GM19099 (cell line): ENCODE data around the gene TTBK1.

Experiments
- POLR2A ChIP-seq: IDR thresholded peaks from 3 replicates; pipeline ENCODE4 v1.6.1; 2011; ENCODE audit warnings: low read depth; ENCODE audit not compliant: insufficient read length; ENCODE audit errors: extremely low read depth

Gene TTBK1

DNA sequence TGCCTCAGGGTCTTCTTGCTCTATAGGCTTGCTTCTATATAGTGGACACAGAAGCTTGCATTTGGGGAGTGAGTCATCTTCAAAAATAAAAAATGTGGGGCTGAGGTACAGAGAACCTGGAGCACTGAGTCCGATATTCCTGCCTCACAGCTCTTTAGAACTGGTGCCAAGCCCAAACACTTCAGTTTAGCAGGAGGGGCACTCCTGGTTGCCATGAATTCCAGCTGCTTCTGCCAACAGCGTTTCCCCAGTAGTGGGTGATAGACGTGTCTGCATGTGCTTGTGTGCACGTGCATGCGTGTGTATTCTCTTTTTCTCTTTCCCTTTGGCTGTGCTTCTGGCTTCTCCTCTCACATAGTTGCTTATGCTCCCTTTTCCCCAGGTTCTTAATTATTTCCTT is 25.9 kb upstream of the TTBK1 start:
- TF ChIP-seq POLR2A, result no peak

DNA sequence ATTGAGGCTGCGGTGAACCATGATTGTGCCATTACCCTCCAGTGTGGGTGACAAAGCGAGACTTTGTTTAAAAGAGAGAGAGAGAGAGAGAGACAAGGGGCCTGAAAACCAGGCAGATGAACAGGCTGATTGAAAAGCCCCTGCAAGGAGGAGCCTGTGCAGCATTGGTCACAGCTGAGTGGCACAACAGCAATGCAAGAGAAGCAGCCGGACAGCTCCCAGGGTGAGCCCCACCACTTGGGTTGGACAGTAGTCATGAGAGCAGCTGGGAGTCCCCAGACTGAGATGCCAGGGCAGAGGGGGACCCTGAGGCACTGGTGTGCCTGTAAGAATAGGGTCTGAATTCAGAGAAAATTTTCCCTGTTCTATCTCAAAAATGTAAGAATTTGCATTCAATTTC is 24.2 kb upstream of the TTBK1 start:
- TF ChIP-seq POLR2A, result no peak

DNA sequence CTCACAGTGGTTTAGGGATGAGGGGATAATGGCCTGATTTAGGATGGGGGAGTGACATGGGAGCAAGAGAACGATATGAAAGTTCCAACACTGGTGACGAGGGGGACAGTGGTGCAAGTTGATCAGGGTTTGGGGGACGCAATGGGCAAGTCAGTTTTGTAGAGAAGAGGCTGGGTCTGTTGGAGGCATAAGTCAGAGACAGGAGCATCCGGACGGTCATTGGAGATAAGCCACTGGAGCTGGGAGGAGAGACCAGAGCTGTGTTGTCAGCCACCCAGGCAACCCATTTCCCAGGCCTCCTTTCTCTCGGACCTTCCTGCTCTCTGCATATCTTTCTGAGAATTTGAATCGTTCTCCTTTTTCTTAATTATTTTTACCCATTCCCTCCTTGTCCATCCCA is 23.5 kb upstream of the TTBK1 start:
- TF ChIP-seq POLR2A, result no peak

DNA sequence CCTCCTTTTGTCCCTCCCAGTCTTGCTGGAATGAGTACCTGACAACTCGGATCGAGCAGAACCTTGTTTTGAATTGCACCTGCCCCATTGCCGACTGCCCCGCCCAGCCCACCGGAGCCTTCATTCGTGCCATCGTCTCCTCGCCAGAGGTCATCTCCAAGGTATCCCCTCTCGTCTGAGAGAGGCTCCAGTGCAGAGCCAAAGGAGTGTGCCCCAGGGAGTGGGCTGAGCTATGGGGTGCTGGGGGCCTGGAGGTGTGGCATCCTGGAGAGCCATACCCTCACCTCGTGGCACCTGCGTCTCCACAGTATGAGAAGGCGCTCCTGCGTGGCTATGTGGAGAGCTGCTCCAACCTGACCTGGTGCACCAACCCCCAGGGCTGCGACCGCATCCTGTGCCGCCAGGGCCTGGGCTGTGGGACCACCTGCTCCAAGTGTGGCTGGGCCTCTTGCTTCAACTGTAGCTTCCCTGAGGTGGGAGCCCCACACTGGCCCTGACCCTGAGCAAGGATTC is 22.8 kb upstream of the TTBK1 start:
- TF ChIP-seq POLR2A, result no peak

DNA sequence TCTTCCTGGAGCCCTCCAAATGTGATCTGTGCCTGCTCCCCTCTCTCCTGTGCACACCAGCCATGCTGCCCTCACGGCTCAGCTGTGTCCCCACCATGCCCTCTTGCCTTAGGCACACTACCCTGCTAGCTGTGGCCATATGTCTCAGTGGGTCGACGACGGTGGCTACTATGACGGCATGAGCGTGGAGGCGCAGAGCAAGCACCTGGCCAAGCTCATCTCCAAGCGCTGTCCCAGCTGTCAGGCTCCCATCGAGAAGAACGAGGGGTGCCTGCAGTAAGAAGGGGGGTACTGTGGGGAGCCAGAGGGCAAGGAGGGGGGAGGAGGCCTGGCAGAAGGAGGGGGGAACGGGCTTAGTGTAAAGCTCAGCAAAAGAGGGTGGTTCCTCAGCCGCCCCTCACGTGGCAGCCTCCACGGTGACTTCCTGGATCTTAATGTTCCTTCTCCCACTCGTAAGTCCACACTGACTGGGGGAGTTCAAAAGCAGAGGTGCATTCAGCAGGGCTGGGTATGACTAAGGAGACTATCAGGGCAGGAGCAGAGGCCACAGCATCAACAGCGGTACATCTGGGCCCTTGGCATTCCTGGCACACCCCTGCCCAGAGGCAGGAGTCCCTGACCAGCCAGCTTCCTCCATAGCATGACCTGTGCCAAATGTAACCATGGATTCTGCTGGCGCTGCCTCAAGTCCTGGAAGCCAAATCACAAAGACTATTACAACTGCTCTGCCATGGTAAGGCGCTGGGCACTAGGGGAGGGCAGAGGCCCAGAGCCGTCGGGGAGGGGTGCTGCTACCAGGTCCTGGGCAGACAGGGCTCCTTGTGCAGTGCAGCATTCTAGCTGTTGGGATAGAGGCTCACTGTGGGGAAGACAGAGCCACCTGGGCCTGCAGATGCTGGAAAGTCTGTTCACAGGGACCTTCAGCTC is 22.0 kb upstream of the TTBK1 start:
- TF ChIP-seq POLR2A, result no peak

DNA sequence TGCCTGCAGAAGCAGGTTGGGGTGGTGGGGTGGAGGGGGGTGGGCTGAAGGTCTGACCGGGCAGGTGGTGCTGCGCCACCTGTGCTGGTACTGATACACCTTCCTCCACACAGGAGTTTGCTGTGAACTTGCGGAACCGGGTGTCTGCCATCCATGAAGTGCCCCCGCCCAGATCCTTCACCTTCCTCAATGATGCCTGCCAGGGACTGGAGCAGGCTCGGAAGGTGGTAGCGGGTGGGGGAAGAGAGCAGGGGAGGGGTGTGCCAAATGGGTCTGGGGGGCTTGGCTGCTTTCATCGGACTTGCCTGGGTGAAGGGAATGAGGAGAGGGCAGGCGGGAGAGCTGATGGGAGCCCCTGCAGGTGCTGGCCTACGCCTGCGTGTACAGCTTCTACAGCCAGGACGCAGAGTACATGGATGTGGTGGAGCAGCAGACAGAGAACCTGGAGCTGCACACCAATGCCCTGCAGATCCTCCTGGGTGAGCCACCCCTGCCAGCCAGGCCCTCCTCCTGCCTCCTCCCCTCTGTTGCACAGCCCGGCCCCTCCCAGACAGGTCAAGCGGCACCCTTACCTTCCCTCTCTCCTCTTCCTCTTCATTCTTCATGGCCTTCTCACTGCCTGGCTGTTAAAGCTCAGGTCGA is 20.7 kb upstream of the TTBK1 start:
- TF ChIP-seq POLR2A, result no peak

DNA sequence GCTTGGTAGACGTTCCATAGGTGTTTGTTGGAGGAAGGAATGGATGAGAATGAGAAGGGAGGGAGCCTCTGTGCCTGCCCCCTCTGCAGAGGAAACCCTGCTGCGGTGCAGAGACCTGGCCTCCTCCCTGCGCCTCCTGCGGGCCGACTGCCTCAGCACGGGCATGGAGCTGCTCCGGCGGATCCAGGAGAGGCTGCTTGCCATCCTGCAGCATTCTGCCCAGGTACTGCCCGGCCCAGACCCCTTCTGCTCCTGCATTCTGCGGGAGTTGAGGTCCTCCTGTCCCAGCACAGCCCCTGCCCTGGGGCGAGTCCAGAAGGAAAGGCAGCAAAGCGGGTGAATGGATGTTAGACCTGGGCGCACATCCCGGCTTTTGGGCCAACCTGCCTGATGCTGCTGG is 20.1 kb upstream of the TTBK1 start:
- no peak for TF ChIP-seq POLR2A

DNA sequence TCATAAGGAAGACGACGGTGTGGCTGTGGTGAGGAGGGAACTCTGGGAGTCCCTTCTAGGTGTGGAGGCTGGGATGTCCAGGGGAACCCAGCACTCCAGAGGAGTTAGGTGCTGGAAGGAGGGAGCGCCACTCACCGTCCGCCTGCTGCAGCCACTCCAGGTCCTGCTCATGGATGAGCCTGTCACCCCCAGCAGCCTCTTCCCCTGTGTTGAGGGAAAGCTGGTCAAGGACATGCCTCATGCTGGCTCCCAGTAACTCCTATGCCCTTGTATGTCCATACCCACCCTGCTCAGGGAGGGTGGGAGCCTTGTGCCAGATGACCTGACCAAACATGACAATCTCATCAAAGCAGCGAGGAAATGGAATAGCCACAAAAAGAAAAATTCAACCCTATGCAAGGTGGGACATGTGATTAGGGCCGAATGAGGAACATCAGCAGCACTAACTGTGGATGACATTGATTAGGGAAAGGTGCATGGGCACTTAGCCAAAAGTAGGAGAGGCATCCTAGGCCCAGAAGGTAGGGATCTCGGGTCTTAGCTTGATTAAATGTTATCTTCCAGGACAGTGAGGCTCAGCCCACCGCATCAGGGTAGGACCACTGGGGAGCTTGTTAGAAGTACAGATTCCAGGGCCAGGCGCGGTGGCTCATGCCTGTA is 17.0 kb upstream of the TTBK1 start:
- TF ChIP-seq POLR2A, result no peak

DNA sequence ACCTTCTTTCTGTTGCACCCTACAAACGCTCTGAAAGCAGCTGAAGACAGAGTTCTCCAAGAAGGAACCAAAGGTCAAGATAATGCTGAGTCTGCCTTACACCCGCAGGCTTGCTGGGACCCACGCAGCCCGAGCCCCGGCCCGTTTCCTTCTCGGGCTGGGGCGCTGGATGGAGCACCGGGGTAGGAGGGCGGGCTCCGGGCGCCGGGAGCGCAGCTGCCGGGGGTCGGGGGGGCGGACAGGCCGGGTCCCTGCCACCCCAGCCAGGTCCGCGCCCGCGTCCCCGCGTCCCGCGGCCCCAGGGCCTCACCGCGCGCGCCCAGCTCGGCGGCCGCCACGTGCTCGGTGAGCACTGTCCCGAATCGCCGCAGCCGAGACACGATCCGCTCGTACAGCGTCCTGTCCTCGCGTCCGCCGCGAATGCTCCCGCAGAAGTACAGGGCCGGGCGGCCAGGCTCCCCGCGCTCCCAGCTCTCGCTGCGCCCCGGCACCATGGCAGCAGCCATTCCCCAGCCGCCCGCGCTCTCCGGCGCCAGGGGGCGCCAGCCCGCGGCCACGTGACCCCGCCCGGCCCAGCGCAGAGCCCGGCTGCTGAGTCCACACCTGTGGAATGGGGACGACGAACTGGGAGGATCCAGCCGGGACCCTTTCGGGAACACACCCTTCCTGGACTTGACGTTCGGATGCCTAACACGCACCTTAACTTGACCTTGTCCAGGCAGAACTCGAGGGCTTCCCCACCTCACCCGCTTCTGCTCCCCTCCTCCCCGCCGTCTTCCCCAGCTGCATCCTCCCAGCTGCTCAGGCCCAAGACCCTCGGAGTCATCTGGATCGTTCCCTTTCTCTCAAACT is 14.1 kb upstream of the TTBK1 start, which contains the start of gene DNPH1:
Gene DNPH1 (minus strand): TSS at position 531 of the 852 bp plus-strand sequence. CDS start 25 bp downstream, at position 506.
- peak; percentile 78 for TF ChIP-seq POLR2A

DNA sequence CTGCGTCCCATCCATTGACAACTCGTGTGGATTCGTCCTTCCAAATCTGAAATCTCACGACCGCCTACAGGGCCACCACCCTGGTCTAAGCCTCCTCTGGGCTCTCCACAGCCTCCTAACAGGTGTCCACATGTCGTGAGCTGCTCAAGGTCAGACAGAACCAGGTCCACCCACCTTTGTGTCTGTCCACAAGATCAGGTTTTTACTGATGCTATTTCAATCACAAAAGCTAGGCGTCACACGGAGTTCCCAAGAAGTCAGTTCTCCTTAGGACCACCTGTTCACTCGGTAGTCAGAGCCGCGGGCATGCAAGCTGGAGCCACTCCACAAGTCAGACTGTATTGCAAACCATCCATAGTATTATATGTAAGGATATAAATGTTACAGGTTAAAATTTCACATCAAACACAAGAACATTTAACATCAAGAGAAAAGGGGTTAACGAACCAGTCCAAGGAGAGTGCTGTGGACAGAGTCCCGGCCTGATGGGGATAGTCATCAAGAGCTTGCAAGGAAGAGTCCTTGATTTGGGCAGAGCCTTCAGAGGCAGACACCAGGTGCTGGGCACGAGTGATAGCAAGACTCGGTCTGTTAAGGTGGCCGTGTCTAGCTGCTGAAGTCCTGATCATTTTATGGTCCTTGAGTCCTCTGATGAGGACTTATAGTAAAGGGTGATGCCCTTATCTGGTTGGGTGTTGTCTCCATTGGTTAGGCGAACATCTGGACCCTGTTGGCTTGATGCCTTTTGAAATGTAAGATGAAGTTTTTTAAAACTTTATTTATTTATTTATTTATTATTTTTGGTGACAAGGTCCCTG is 13.3 kb upstream of the TTBK1 start:
- TF ChIP-seq POLR2A, result no peak

DNA sequence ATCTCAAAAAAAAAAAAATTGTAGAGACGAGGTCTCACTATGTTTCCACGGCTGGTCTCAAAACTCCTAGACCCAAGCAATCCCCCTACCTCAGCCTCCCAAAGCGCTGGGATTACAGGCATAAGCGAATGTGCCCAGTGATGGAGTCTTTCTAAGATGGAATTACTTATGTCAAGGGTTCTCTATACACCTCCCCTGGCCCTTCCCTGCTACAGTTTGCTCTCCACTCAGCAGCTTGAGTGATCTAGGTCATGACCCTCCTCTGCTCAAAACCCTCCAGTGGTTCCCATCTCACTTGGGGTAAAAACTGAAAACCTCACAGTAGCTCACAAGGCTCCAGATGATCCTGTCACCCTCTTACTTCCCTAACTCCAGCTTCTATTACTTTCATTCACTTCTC is 12.2 kb upstream of the TTBK1 start:
- TF ChIP-seq POLR2A, result no peak

DNA sequence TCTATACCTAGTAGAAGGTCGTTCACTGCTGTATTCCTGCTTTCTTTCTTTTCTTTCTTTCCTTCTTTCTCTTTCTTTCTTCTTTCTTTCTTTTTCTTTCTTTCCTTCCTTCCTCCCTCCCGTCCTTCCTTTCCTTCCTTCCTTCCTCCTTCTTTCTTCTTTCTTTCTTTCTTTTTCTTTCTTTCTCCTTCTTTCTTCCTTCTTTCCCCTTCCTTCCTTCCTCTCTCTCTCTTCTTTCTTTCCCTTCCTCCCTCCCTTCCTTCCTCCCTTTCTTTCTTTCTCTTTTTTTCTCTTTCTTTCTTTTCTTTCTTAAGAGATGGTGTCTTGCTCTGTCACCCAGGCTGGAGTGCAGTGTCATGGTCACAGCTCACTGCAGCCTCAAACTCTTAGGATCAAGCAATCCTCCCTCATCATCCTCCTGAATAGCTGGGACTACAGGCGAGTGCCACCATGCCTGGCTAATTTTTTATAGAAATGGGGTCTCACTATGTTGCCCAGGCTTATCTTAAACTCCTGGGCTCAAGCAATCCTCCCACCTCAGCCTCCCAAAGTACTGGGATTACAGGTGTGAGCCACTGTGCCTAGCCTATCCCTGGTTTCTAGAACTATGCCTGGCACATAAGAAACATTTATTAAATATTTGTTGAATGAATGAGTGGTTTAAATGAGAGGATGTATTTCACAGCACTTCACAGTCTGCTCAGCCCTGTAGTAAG is 11.4 kb upstream of the TTBK1 start:
- TF ChIP-seq POLR2A, result no peak

DNA sequence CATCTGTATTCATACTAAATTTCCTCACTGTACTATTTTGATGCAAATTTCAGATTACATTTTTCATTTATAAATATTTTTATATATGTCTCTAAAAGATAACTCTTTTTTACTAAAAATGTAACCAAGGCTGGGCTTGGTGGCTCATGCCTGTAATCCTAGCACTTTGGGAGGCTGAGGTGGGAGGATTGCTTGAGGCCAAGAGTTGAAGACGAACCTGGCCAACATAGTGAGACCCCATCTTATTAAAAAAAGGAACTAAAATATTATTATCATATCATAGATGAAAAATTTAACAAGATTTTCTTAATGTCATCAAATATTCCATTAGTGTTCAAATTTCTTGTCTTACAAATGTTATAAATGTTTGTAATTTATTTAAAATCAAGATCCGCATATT is 7.4 kb upstream of the TTBK1 start:
- no peak for TF ChIP-seq POLR2A
